GM23248 (cell line): Measurements from ENCODE around the gene BRME1.

ENCODE experiments used
- EZH2 ChIP-seq: fragments of 200-600 bp; sonication (generic); IDR thresholded peaks from 2 replicates; pipeline ENCODE4 v1.6.1; 2018; ENCODE audit warnings: antibody characterized with exemption, mild to moderate bottlenecking; ENCODE audit not compliant: insufficient read depth, poor library complexity, severe bottlenecking
- EZH2phosphoT487 ChIP-seq: fragments of 200-600 bp; sonication (generic); IDR thresholded peaks from 2 replicates; pipeline ENCODE4 v1.6.1; 2018; ENCODE audit warnings: antibody characterized with exemption, moderate library complexity, mild to moderate bottlenecking, low read depth; ENCODE audit not compliant: insufficient read depth

GRCh38 chr19:13899393-13899792 is 6.5 kb downstream of the BRME1 start:
- TF ChIP-seq EZH2phosphoT487 (no peak), EZH2 (no peak)
